Stimulated activated CD8-positive, alpha-beta memory T cell treated with anti-CD3 and anti-CD28 coated beads, Interleukin-2, amount 100 ng/mL, for 1 hour (primary cell): ENCODE results near the gene KMT5B.

Source experiments
- DNase-seq, 2 donors: peaks; one replicate each; pipeline ENCODE4 v3.0.0-alpha.2; 2020; ENCODE audit warnings: low read depth in 2 of 2

KMT5B gene

GRCh38 chr11:68120273-68121066 is 92.6 kb downstream of the KMT5B start:
- no peak for DNase-seq

GRCh38 chr11:68118706-68119448 is 94.2 kb downstream of the KMT5B start:
- no peak for DNase-seq

GRCh38 chr11:68117853-68118470 is 95.1 kb downstream of the KMT5B start:
- no peak for DNase-seq

GRCh38 chr11:68116974-68117373 is 96.1 kb downstream of the KMT5B start:
- no peak for DNase-seq

GRCh38 chr11:68116126-68116525 is 97.0 kb downstream of the KMT5B start:
- no peak for DNase-seq

- no peak for DNase-seq
Measured at GRCh38 chr11:68115285-68115684, 97.8 kb downstream of the KMT5B start.

- DNase-seq: no peak
Measured at GRCh38 chr11:68113986-68114385, 99.1 kb downstream of the KMT5B start.

GRCh38 chr11:68107689-68108088 is 105.4 kb downstream of the KMT5B start:
- DNase-seq: no peak

- DNase-seq: no peak
Measured at GRCh38 chr11:68106165-68106940, 106.7 kb downstream of the KMT5B start.
